GM10248 (cell line): ENCODE data around the gene GSTP1.

Experiments
- CTCF ChIA-PET: fragments of 300-600 bp; sonication (Branson Sonifier 250); formaldehyde crosslinking; extraction: SDS; loops from one replicate; lab custom pipeline; 2021; ENCODE audit warnings: antibody characterized with exemption; lab: Yijun Ruan, JAX
- POLR2A ChIA-PET: fragments of 350-650 bp; sonication (Branson Sonifier 250); formaldehyde crosslinking; extraction: SDS; loops from one replicate; lab custom pipeline; 2020; ENCODE audit warnings: antibody characterized with exemption; lab: Yijun Ruan, JAX
- DNase-seq: peaks from one replicate; pipeline ENCODE4 v3.0.0; 2012; ENCODE audit errors: extremely low spot score
- CTCF ChIP-seq: IDR thresholded peaks from 2 replicates; pipeline ENCODE4 v1.5.1; 2012; ENCODE audit warnings: mild to moderate bottlenecking, low read depth; ENCODE audit errors: extremely low read depth, missing control alignments, control extremely low read depth

Gene GSTP1

GRCh38 chr11:67632982-67633755, 49.6 kb downstream of the GSTP1 start:
- POLR2A ChIA-PET = no interaction called here
- no peak for DNase-seq
- CTCF ChIA-PET = interaction anchor here (2.5 to 7.7 kb wide), 4 partner anchors 14 to 27 kb away, joined by 7 to 142 read pairs (median 60); partner anchors contain the start of gene ACY3
- no peak for TF ChIP-seq CTCF

GRCh38 chr11:67633758-67634365, 50.2 kb downstream of the GSTP1 start:
- DNase-seq = no peak
- TF ChIP-seq CTCF = no peak
- POLR2A ChIA-PET = no interaction called here
- CTCF ChIA-PET = interaction anchor here (2.5 to 6.3 kb wide), 2 partner anchors 13 to 20 kb away, joined by 7 to 49 read pairs; no protein-coding TSS in a partner anchor

- ChIA-PET CTCF (interaction anchor here (1.7 to 6.3 kb wide), 3 partner anchors 12 to 51 kb away, joined by 4 to 49 read pairs (median 7); partner anchors contain the start of gene GSTP1), POLR2A (no interaction called here)
- no peak for TF ChIP-seq CTCF
- DNase-seq = no peak
Measured at GRCh38 chr11:67634366-67635230, 51.0 kb downstream of the GSTP1 start.

GRCh38 chr11:67635231-67635521, 51.6 kb downstream of the GSTP1 start:
- POLR2A ChIA-PET = no interaction called here
- no peak for TF ChIP-seq CTCF
- CTCF ChIA-PET = interaction anchor here (1.4 to 6.3 kb wide), 3 partner anchors 12 to 51 kb away, joined by 3 to 49 read pairs (median 4); partner anchors contain the start of gene GSTP1
- DNase-seq = no peak
